SK-MEL-5 (cell line): ENCODE results near the gene ELAPOR2. TPM values are rescaled to one million over a fixed set of nuclear protein-coding genes. Genes with fewer than 3 reads are reported as not detected.
"Not testable (repeated sequence)": the region's sequence is repeated elsewhere in the genome, so short reads cannot be mapped to it uniquely, and the experiment has no call there.

Experiments
- DNase-seq: peaks from one replicate; pipeline ENCODE4 v3.0.0-alpha.2; 2016; ENCODE audit warnings: low read depth, low spot score
- in situ Hi-C: cut with HindIII; loops from 2 replicates; pipeline ENCODE4 v1.10.0; 2016; ENCODE audit warnings: low sequenced_read_pairs, high pct_unique_total_duplicates, low pct_unique_long_range_greater_than_20kb
- polyA plus RNA-seq, 2 experiments: library from polyadenylated mRNA; depleted of rRNA; stranded (reverse); fragments of >200 nt; gene quantifications; 2 replicates each; pipeline ENCODE4 v1.2.3, GENCODE V29; 2015
- total RNA-seq: library from RNA; depleted of rRNA; stranded (reverse); fragments of >200 nt; shearing (Covaris generic); gene quantifications from 2 replicates; pipeline ENCODE4 v1.2.3, GENCODE V29; 2014; rRNA removed

ELAPOR2 gene
- total RNA-seq, result 6.3 and 8.0 TPM in 2 replicates
- 4.4 and 5.6 TPM in 2 replicates for polyA plus RNA-seq (2015; cell fraction: cytosol; rRNA removed)
- polyA plus RNA-seq (2015; cell fraction: nucleus; rRNA removed), result 7.9 and 8.9 TPM in 2 replicates

- DNase-seq, result peak; percentile 49
- in situ Hi-C loops, result no loop called here
Measured at GRCh38 chr7:87059525-87060287, at the start of gene ELAPOR2. TSS of gene ELAPOR2 (minus strand) at chr7:87059654. CDS start at chr7:87059513, 141 bp downstream.

- no peak for DNase-seq
- in situ Hi-C loops, result no loop called here
Measured at GRCh38 chr7:87107949-87108776, 48.7 kb upstream of the ELAPOR2 start.

DNA sequence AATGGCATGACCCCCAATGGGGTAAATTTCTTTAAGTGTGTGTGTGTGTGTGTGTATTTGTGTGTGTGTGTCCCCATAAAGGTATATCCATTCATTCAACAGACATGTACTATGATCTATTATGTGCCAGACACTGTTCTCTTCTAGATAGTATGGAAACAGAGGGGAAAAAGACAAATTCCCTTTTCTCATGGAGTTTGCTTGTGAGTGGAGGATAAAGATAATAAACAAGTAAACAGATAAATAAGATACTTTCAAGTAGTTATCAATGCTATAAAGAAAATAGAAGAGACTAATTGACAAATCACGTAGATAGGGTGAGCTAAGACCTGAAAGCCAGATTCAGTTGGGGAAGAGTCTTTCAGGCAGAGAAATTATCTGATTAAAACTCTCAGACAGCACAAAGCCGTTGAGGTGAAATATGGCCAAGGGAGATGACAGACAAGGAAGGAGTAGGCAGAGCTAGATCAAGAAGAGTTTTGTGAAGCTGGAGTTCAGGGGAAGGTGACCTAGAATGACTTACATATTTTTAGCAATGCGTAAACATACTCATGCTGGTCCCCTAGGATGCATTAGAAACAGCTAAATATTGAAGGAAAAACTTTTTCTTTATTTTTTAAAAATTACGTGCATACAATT lies 47.6 kb upstream of the ELAPOR2 start:
- in situ Hi-C loops, result no loop called here

GRCh38 chr7:87105401-87105800 lies 45.9 kb upstream of the ELAPOR2 start:
- in situ Hi-C loops, result no loop called here
- no peak for DNase-seq

More for the DNA sequence above, 47.6 kb upstream of the ELAPOR2 start:
- DNase-seq, result no peak

- no peak for DNase-seq
- in situ Hi-C loops, result no loop called here
Measured at GRCh38 chr7:87100326-87100725, 40.9 kb upstream of the ELAPOR2 start.

DNA sequence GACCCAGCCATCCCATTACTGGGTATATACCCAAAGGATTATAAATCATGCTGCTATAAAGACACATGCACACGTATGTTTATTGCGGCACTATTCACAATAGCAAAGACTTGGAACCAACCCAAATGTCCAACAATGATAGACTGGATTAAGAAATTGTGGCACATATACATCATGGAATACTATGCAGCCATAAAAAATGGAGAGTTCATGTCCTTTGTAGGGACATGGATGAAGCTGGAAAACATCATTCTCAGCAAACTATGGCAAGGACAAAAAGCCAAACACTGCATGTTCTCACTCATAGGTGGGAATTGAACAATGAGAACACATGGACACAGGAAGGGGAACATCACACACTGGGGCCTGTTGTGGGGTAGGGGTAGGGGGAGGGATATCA lies 37.9 kb upstream of the ELAPOR2 start:
- DNase-seq, in situ Hi-C loops: not testable (repeated sequence)

DNA sequence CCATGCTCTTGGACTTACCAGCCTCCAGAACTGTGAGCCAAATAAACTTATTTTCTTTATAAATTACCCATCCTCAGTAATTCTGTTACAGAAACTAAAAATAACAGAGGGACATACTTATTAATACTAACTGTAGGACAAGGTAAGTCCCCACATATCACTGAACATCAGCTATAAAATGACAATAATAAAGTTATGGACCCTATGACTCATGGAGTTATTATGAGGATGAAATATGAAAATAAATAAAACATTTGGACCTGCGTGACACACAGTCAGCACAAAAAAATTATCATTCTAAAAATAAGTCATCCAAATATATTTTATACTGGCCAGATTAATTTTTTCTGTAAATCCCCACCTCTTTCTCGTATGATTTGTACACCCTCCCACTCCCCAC lies 34.9 kb upstream of the ELAPOR2 start:
- in situ Hi-C loops, result no loop called here
- DNase-seq, result no peak

GRCh38 chr7:87092568-87093091 lies 33.2 kb upstream of the ELAPOR2 start:
- DNase-seq, result no peak
- in situ Hi-C loops, result no loop called here

DNA sequence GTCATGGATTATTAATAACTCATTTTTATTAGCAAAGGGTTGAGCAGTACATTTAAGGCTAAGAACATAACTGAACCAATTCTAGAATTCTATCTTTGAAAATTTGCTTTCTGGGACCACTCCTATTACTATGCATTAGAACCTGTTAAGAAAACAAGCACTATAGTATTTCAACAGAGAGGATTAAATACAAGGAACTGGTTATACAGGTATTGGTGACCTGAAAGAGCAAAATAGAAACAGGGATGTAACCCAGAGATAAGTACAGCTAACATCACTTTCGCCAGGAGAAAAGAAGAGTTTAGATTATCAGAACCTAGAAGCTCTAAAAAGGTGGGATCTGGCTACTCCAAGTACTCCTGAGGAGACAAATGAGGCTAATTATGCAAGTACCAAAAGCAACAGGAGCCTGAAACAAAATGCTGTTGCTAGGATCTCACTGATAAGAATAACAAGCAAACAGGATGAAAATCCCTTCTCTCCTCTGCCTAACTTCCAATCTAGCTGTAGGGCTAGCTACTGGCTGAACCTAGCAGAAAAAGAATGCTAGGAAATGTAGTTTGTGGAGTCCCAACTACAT lies 32.1 kb upstream of the ELAPOR2 start:
- DNase-seq, result no peak
- in situ Hi-C loops, result no loop called here

GRCh38 chr7:87083865-87084519 lies 24.5 kb upstream of the ELAPOR2 start:
- in situ Hi-C loops, result no loop called here
- DNase-seq, result no peak

GRCh38 chr7:87082675-87083074 lies 23.2 kb upstream of the ELAPOR2 start:
- in situ Hi-C loops, result no loop called here
- no peak for DNase-seq

- DNase-seq, result no peak
- in situ Hi-C loops, result no loop called here
Measured at GRCh38 chr7:87075671-87076404, 16.4 kb upstream of the ELAPOR2 start.

GRCh38 chr7:87067788-87068187 lies 8.3 kb upstream of the ELAPOR2 start:
- DNase-seq, result no peak
- in situ Hi-C loops, result no loop called here

- DNase-seq, result no peak
- in situ Hi-C loops, result no loop called here
Measured at GRCh38 chr7:87060288-87060537, 759 bp upstream of the ELAPOR2 start.

DNA sequence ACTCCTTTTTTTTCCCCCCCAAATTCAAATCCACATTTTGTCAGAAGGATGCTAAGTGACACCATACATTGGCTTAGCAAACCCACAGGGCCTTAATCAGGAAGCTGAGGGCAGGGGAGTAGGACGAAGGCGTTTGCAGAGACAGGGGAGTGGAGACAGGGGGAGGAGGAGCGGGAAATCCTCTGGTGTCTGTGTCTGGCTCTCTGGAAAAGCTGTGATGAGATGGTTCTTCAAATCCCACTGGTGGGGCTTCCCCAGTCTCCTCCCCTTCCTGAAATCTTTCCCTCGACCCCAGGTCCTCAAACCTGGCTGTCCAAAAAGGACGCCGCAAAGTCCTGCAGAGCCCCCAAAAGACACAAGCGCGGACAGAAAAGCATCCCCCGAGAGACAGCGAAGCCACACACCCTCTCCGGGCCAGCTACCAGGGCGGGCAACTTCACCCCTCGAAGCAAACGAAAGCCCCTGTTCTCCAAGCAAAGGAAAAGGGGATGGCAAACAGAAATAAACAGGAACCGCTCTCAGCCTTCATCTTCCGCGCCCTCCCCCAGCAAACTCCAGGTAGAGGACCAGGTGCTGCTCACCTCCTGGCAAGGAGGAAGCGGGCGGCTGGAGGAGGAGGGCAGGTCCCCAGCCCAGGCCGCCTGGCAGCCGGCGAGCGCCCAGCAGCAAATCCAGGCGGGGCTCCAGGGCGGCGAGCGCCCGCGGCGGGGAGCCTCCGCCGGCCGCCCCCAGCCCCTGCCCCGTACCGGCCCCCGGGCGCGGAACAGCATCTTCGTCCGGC lies 520 bp downstream of the ELAPOR2 start:
- in situ Hi-C loops, result no loop called here
- DNase-seq, result no peak

- DNase-seq, result no peak
- in situ Hi-C loops, result no loop called here
Measured at GRCh38 chr7:87057210-87057609, 2.2 kb downstream of the ELAPOR2 start.
